ENCODE results near the gene CHST8.

- TF ChIP-seq CTCF (conservative IDR thresholded peaks at IDR 0.05) (no peak), EZH2 (IDR thresholded peaks at IDR 0.05; ENCODE audit: low read depth) (no peak)
Measured at GRCh38 chr19:33641956-33642498, 20.3 kb downstream of the CHST8 start.
